GM19239 (cell line): ENCODE data around the gene ZRANB2.

ENCODE experiments used
- DNase-seq: peaks from one replicate; pipeline ENCODE4 v3.0.0; 2011; ENCODE audit warnings: low spot score; ENCODE audit not compliant: insufficient read length
- FAIRE-seq: peaks from 2 replicates; lab custom pipeline; 2011; peaks lifted over from hg19 to GRCh38; lab: Jason Lieb, UNC

Gene ZRANB2

GRCh38 chr1:71071720-71072119 lies 9.1 kb downstream of the ZRANB2 start:
- FAIRE-seq (no peak), DNase-seq (no peak)

GRCh38 chr1:71068325-71069240 lies 12.3 kb downstream of the ZRANB2 start:
- DNase-seq: no peak

GRCh38 chr1:71054791-71055190 lies 26.0 kb downstream of the ZRANB2 start:
- DNase-seq (no peak), FAIRE-seq (no peak)

More at GRCh38 chr1:71068325-71069240, 12.3 kb downstream of the ZRANB2 start:
- FAIRE-seq: no peak

GRCh38 chr1:71054281-71054731 lies 26.5 kb downstream of the ZRANB2 start:
- FAIRE-seq (no peak), DNase-seq (no peak)

GRCh38 chr1:71053758-71054157 lies 27.1 kb downstream of the ZRANB2 start:
- DNase-seq (no peak), FAIRE-seq (no peak)

- DNase-seq (no peak), FAIRE-seq (no peak)
These were observed 27.7 kb downstream of the ZRANB2 start for GRCh38 chr1:71053146-71053545.

GRCh38 chr1:71049951-71050598 lies 30.8 kb downstream of the ZRANB2 start:
- peak; percentile 88 for FAIRE-seq
- peak; percentile 48 for DNase-seq

- DNase-seq (no peak), FAIRE-seq (no peak)
These were observed 32.9 kb downstream of the ZRANB2 start, which contains the start of gene PTGER3 for GRCh38 chr1:71047635-71048607. Gene PTGER3 (minus strand): TSS chr1:71047816. CDS start chr1:71047577, 239 bp downstream.

GRCh38 chr1:71046891-71047634 lies 33.8 kb downstream of the ZRANB2 start:
- no peak for DNase-seq
- no peak for FAIRE-seq

GRCh38 chr1:71045463-71046028 lies 35.3 kb downstream of the ZRANB2 start:
- FAIRE-seq (no peak), DNase-seq (no peak)

GRCh38 chr1:71044833-71045232 lies 36.0 kb downstream of the ZRANB2 start:
- DNase-seq: no peak
- no peak for FAIRE-seq

GRCh38 chr1:71043065-71043464 lies 37.8 kb downstream of the ZRANB2 start:
- no peak for FAIRE-seq
- DNase-seq: no peak

GRCh38 chr1:71041806-71042205 lies 39.0 kb downstream of the ZRANB2 start:
- DNase-seq (no peak), FAIRE-seq (no peak)

- DNase-seq (no peak), FAIRE-seq (no peak)
These were observed 41.1 kb downstream of the ZRANB2 start for GRCh38 chr1:71039661-71040262.

- FAIRE-seq (no peak), DNase-seq (no peak)
These were observed 41.9 kb downstream of the ZRANB2 start for GRCh38 chr1:71038942-71039341.

GRCh38 chr1:71037829-71038620 lies 42.8 kb downstream of the ZRANB2 start:
- no peak for FAIRE-seq

GRCh38 chr1:71037066-71037465 lies 43.8 kb downstream of the ZRANB2 start:
- DNase-seq (no peak), FAIRE-seq (no peak)

More at GRCh38 chr1:71037829-71038620, 42.8 kb downstream of the ZRANB2 start:
- no peak for DNase-seq

- FAIRE-seq: no peak
- DNase-seq: no peak
These were observed 47.7 kb downstream of the ZRANB2 start for GRCh38 chr1:71033136-71033535.
